SK-N-SH (cell line): ENCODE measurements around the gene P2RX3. TPM values are rescaled to one million over a fixed set of nuclear protein-coding genes. Genes with fewer than 3 reads are reported as not detected.

Source experiments
- CTCF ChIA-PET: fragments of 300-600, 350-600 bp; formaldehyde crosslinking; extraction: SDS; loops from one replicate; lab custom pipeline; 2021; lab: Yijun Ruan, JAX
- POLR2A ChIA-PET: fragments of 350-600 bp; sonication (Branson Sonifier 250); formaldehyde crosslinking; extraction: SDS; loops from one replicate; lab custom pipeline; 2020; ENCODE audit warnings: antibody characterized with exemption, inconsistent platforms; lab: Yijun Ruan, JAX
- DNase-seq: peaks from one replicate; pipeline ENCODE4 v3.0.0; 2012
- H2AFZ ChIP-seq: fragments of 200-600 bp; sonication (generic); 2 replicates; pipeline ENCODE4 v1.8.1; 2016; ENCODE audit warnings: antibody characterized with exemption, mild to moderate bottlenecking, low read depth
- H3F3A ChIP-seq: fragments of 200-600 bp; sonication (generic); replicated peaks from 2 replicates; pipeline ENCODE3; 2016; ENCODE audit warnings: antibody characterized with exemption, mild to moderate bottlenecking; ENCODE audit not compliant: insufficient read depth
- H3K27ac ChIP-seq, 2 experiments: fragments of 200-500 bp in 1 of 2; fragments of 200-600 bp in 1 of 2; sonication (Bioruptor generic) in 1 of 2; sonication (generic), shearing (Covaris generic) in 1 of 2; 2 replicates each; pipeline versions ENCODE4 v1.5.1 to v1.6.1; 2014 to 2016; ENCODE audit warnings: low read depth in 2 of 2, inconsistent platforms in 1 of 2, low read length in 1 of 2, mild to moderate bottlenecking in 1 of 2, mixed read lengths in 1 of 2
- H3K27me3 ChIP-seq: fragments of 200-600 bp; sonication (generic), shearing (Covaris generic); 2 replicates; pipeline ENCODE4 v1.6.1; 2016; ENCODE audit warnings: mixed run types; ENCODE audit not compliant: insufficient read depth
- H3K36me3 ChIP-seq, 2 experiments: fragments of 200-500 bp in 1 of 2; fragments of 200-600 bp in 1 of 2; sonication (Bioruptor generic) in 1 of 2; sonication (generic) in 1 of 2; replicated peaks in 1 of 2; 2 replicates each; pipeline versions ENCODE3 to v1.5.1; 2014 to 2016; ENCODE audit warnings: low read length in 1 of 2, mild to moderate bottlenecking in 1 of 2; ENCODE audit not compliant: insufficient read depth in 2 of 2, control insufficient read depth in 1 of 2
- H3K4me1 ChIP-seq, 2 experiments: fragments of 200-500 bp in 1 of 2; fragments of 200-600 bp in 1 of 2; sonication (Bioruptor generic) in 1 of 2; sonication (generic), shearing (Covaris generic) in 1 of 2; 2 replicates each; pipeline versions ENCODE4 v1.5.1 to v1.6.1; 2014 to 2016; ENCODE audit warnings: low read depth in 1 of 2, low read length in 1 of 2, mixed run types in 1 of 2; ENCODE audit not compliant: insufficient read depth in 2 of 2, control insufficient read depth in 1 of 2
- H3K4me2 ChIP-seq: fragments of 200-600 bp; sonication (generic), shearing (Covaris generic); 2 replicates; pipeline ENCODE4 v1.6.1; 2017; ENCODE audit warnings: mixed run types
- H3K4me3 ChIP-seq, 2 experiments: fragments of 200-500 bp in 1 of 2; fragments of 200-600 bp in 1 of 2; sonication (Bioruptor generic) in 1 of 2; sonication (generic), shearing (Covaris generic) in 1 of 2; 2 replicates each; pipeline versions ENCODE4 v1.5.1 to v1.8.1; 2014 to 2016; ENCODE audit warnings: low read depth in 2 of 2, inconsistent platforms in 1 of 2, low read length in 1 of 2, mild to moderate bottlenecking in 1 of 2, mixed read lengths in 1 of 2, moderate library complexity in 1 of 2
- H3K79me2 ChIP-seq: fragments of 200-600 bp; sonication (generic); 2 replicates; pipeline ENCODE4 v1.8.1; 2017; ENCODE audit warnings: mild to moderate bottlenecking; ENCODE audit not compliant: insufficient read depth
- H3K9ac ChIP-seq: fragments of 200-600 bp; sonication (generic); 2 replicates; pipeline ENCODE4 v1.6.1; 2017; ENCODE audit warnings: mixed run types
- H3K9me2 ChIP-seq: fragments of 200-600 bp; sonication (generic); 2 replicates; pipeline ENCODE4 v1.6.1; 2017; ENCODE audit warnings: mixed run types
- H3K9me3 ChIP-seq: fragments of 200-600 bp; sonication (generic); 2 replicates; pipeline ENCODE4 v1.6.1; 2017; ENCODE audit warnings: mixed run types, mild to moderate bottlenecking, moderate library complexity
- H4K20me1 ChIP-seq: fragments of 200-600 bp; sonication (generic); 2 replicates; pipeline ENCODE4 v1.6.1; 2017; ENCODE audit warnings: mild to moderate bottlenecking, mixed run types; ENCODE audit not compliant: insufficient read depth
- ELF1 ChIP-seq: IDR thresholded peaks from 2 replicates; pipeline ENCODE4 v1.4.0; 2012
- EP300 ChIP-seq, 2 experiments: IDR thresholded peaks; 2 replicates each; pipeline versions ENCODE4 v1.4.0 to v1.6.1; 2012; ENCODE audit warnings: borderline replicate concordance in 1 of 2, low read depth in 1 of 2, low read length in 1 of 2
- EZH2phosphoT487 ChIP-seq: fragments of 200-600 bp; sonication (generic); IDR thresholded peaks from 2 replicates; pipeline ENCODE4 v1.6.1; 2017; ENCODE audit warnings: low read depth, mixed run types, mild to moderate bottlenecking, antibody characterized with exemption, moderate library complexity, borderline replicate concordance
- FOSL2 ChIP-seq: IDR thresholded peaks from 2 replicates; pipeline ENCODE4 v1.4.0; 2012; ENCODE audit warnings: low read depth, mild to moderate bottlenecking, moderate library complexity, borderline replicate concordance
- MAX ChIP-seq: IDR thresholded peaks from 2 replicates; pipeline ENCODE4 v1.4.0; 2012; ENCODE audit warnings: low read depth
- MEF2A ChIP-seq: IDR thresholded peaks from 2 replicates; pipeline ENCODE4 v1.4.0; 2012; ENCODE audit warnings: low read depth, borderline replicate concordance
- MXI1 ChIP-seq: IDR thresholded peaks from 2 replicates; pipeline ENCODE4 v1.6.1; 2012; ENCODE audit warnings: mild to moderate bottlenecking, low read depth, low read length, improper control_type of control experiment
- NRF1 ChIP-seq: IDR thresholded peaks from 2 replicates; pipeline ENCODE4 v1.6.1; 2012; ENCODE audit warnings: low read depth, mild to moderate bottlenecking, low read length
- PBX3 ChIP-seq: IDR thresholded peaks from 2 replicates; pipeline ENCODE4; 2012
- RCOR1 ChIP-seq: fragments of 150-350 bp; IDR thresholded peaks from 2 replicates; pipeline ENCODE4 v1.6.1; 2017; ENCODE audit warnings: antibody characterized with exemption, low read length
- REST ChIP-seq: IDR thresholded peaks from 2 replicates; pipeline ENCODE4 v1.6.1; 2012; ENCODE audit warnings: mild to moderate bottlenecking, low read depth, low read length, moderate library complexity
- RFX5 ChIP-seq: IDR thresholded peaks from 2 replicates; pipeline ENCODE4 v1.6.1; 2012; ENCODE audit warnings: mild to moderate bottlenecking, improper control_type of control experiment, low read length
- TAF1 ChIP-seq: IDR thresholded peaks from 2 replicates; pipeline ENCODE4 v1.6.1; 2012; ENCODE audit warnings: low read depth, mild to moderate bottlenecking, low read length, moderate library complexity, borderline replicate concordance
- TEAD4 ChIP-seq: IDR thresholded peaks from 2 replicates; pipeline ENCODE4 v1.4.0; 2012; ENCODE audit warnings: mild to moderate bottlenecking, borderline replicate concordance; ENCODE audit not compliant: insufficient read depth
- USF1 ChIP-seq: IDR thresholded peaks from 2 replicates; pipeline ENCODE4 v1.4.0; 2012; ENCODE audit warnings: low read depth, borderline replicate concordance
- USF2 ChIP-seq: fragments of 150-350 bp; IDR thresholded peaks from 2 replicates; pipeline ENCODE4 v1.6.1; 2017; ENCODE audit warnings: antibody characterized with exemption, low read length, low read depth, borderline replicate concordance
- WGBS: methylation state at CpG from one replicate; pipeline ENCODE4 v1.1.6; 2017; ENCODE audit warnings: low lambda C conversion rate; 5-methylcytosine and 5-hydroxymethylcytosine counted together
- polyA plus RNA-seq, 3 experiments: library from polyadenylated mRNA; depleted of rRNA; stranded (reverse); fragments of >200 nt; gene quantifications; 2 replicates each; pipeline ENCODE4 v1.2.3, GENCODE V29; 2012

P2RX3 gene
- polyA plus RNA-seq, 1 of the 3 experiments (the other 2 are of a cell fraction) = not detected

- no peak overlapping the region for H3K4me3 ChIP-seq
- CTCF ChIA-PET = interaction anchor here (1.3 to 1.5 kb wide), 2 partner anchors 20 to 21 kb away, joined by 3 read pairs; no protein-coding TSS in a partner anchor
Measured at GRCh38 chr11:57397394-57397990, 59.3 kb downstream of the P2RX3 start.

More at GRCh38 chr11:57397394-57397990, 59.3 kb downstream of the P2RX3 start:
- H3K27ac ChIP-seq = no peak overlapping the region
- H3K36me3 ChIP-seq = no peaks in the 10 kb centered on the region
- TF ChIP-seq NRF1 = no peak
- no peak for TF ChIP-seq EP300 (IDR thresholded peaks at IDR 0.05; ENCODE audit: borderline replicate concordance in 1 of 2, low read depth in 1 of 2, low read length in 1 of 2)
- TF ChIP-seq REST = no peak
- no peak for TF ChIP-seq USF2
- no peak for TF ChIP-seq PBX3
- TF ChIP-seq USF1 = no peak
- no peak for TF ChIP-seq TEAD4
- TF ChIP-seq MAX = no peak
- no peak for TF ChIP-seq MXI1
- no peak for TF ChIP-seq TAF1
- no peak for TF ChIP-seq ELF1
- TF ChIP-seq MEF2A = no peak
- no peak for TF ChIP-seq RCOR1
- TF ChIP-seq RFX5 = no peak
- TF ChIP-seq EZH2phosphoT487 = no peak
- TF ChIP-seq FOSL2 = no peak
- POLR2A ChIA-PET = no interaction called here
- H3K9ac ChIP-seq = no peak overlapping the region
- no peaks in the 10 kb centered on the region for H3K79me2 ChIP-seq
- peaks cover 22% of the 10 kb centered on the region; the same call in 1 of the 2 replicates for H3K27me3 ChIP-seq
- H4K20me1 ChIP-seq = no peaks in the 10 kb centered on the region
- H3K9me3 ChIP-seq = no peaks in the 10 kb centered on the region
- 34% methylated on average over 4 of the region's 4 CpGs for WGBS
- no peak overlapping the region for H2AFZ ChIP-seq
- DNase-seq = no peak
- no peaks in the 10 kb centered on the region for H3F3A ChIP-seq
- no peaks in the 10 kb centered on the region for H3K9me2 ChIP-seq
- H3K4me2 ChIP-seq = no peak overlapping the region
- no peaks in the 10 kb centered on the region for H3K4me1 ChIP-seq
